ENCODE data around the gene THTPA. TPM values are rescaled to one million over a fixed set of nuclear protein-coding genes. Genes with fewer than 3 reads are reported as not detected.

THTPA gene
- total and polyA plus RNA-seq, 2 of the 13 experiments (the other 11 are each of a cell fraction or from before 2014, with no cell fraction given): 7.4 to 8.7 TPM

DNA sequence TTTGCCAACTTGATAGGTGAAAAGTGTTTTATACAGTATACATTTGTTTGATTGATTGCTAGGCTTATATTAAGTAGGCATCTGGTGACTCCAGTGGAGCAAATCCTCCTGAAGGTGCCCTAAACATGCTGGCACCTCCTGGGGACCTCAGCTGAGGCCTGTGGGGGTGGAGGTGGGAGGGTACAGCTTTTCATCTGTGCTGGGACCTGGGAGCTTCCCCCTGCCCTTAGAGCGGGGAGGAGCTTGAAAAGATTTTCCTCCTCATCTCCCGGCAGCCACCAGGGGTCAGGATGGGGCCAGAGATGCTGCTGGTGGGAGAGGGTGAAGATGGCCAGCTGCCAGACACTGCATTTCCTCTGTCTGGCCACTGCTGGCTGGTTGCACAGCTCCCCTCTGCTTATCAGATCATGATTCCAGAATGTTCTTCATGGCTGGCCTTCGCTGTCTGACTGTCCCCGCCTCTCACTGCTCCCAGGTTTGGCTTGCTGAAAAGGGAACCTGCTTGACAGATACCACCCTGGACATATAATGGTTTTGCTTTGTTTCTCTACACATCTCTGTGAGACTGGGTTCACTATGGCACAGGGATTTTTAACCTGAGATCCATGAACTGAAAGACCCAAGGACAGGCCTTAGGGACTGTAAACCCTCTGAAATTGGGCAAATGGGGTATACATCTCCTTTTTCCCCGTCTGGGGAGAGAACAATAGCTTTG, 33.0 kb downstream of the THTPA start:
- ChIA-PET CTCF (ENCODE audit: low intra/inter-chr PET ratio, low total read pairs) (interaction anchor here (0.9 to 5.9 kb wide), 15 partner anchors 14 to 425 kb away, joined by 3 to 207 read pairs (median 7); partner anchors contain the start of genes DHRS2 and DHRS4), POLR2A (interaction anchor here (0.9 to 7.8 kb wide), 26 partner anchors 9 to 525 kb away, joined by 3 to 787 read pairs (median 5); partner anchors contain the start of genes DHRS2 and PCK2)
- intact Hi-C loops (cut with micrococcal nuclease; ENCODE audit: unreplicated experiment): loop anchor here (1.0 to 10.0 kb wide), 8 partner anchors 21 to 846 kb away; no protein-coding TSS in a partner anchor
- Histone ChIP-seq H2AFZ (ENCODE audit: low read length) (peak overlapping the region; percentile 38), H3K27me3 (ENCODE audit: control insufficient read depth in 1 of 2, insufficient read depth in 2 of 2, low read length in 2 of 2) (no peaks in the 10 kb centered on the region), H3K4me2 (ENCODE audit: low read depth, low read length) (peak overlapping the region; percentile 48), H3K36me3 (replicated peaks in 1 of 2; ENCODE audit: control insufficient read depth in 1 of 2, insufficient read depth in 2 of 2, low read length in 2 of 2) (no peaks in the 10 kb centered on the region), H3K9me3 (ENCODE audit: low read length) (no peaks in the 10 kb centered on the region), H4K20me1 (ENCODE audit: insufficient read depth, low read length) (no peaks in the 10 kb centered on the region), H3K79me2 (ENCODE audit: insufficient read depth, low read length) (no peaks in the 10 kb centered on the region), H3K9ac (ENCODE audit: insufficient read depth, low read depth, low read length) (peak overlapping the region; percentile 18), H3K4me1 (ENCODE audit: insufficient read depth, low read length) (peaks cover 24% of the 10 kb centered on the region), H3K27ac (ENCODE audit: extremely low read length, insufficient read depth, low read length) (no peak overlapping the region), H3K4me3 (replicated peaks in 1 of 3; ENCODE audit: insufficient read depth in 1 of 3, low read depth in 2 of 3, low read length in 3 of 3) (peak overlapping the region in 1 of 3 experiments; percentile 9; a peak in 2 of 6 replicates)
- in situ Hi-C loops (cut with HindIII; ENCODE audit: extremely low pct_ligation_motif_present, low pct_unique_long_range_greater_than_20kb): loop anchor here (5.0 kb wide), 2 partner anchors 43 to 323 kb away; no protein-coding TSS in a partner anchor
- FAIRE-seq (peak; percentile 80), ATAC-seq (peak; percentile 98), DNase-seq (ENCODE audit: low spot score) (peak; percentile 98)
- WGBS (ENCODE audit: low lambda C conversion rate): 3% methylated on average over 5 of the region's 5 CpGs
- no TSS peak for BruUV-seq (replicated peaks)
- TF ChIP-seq, protein P1, sequence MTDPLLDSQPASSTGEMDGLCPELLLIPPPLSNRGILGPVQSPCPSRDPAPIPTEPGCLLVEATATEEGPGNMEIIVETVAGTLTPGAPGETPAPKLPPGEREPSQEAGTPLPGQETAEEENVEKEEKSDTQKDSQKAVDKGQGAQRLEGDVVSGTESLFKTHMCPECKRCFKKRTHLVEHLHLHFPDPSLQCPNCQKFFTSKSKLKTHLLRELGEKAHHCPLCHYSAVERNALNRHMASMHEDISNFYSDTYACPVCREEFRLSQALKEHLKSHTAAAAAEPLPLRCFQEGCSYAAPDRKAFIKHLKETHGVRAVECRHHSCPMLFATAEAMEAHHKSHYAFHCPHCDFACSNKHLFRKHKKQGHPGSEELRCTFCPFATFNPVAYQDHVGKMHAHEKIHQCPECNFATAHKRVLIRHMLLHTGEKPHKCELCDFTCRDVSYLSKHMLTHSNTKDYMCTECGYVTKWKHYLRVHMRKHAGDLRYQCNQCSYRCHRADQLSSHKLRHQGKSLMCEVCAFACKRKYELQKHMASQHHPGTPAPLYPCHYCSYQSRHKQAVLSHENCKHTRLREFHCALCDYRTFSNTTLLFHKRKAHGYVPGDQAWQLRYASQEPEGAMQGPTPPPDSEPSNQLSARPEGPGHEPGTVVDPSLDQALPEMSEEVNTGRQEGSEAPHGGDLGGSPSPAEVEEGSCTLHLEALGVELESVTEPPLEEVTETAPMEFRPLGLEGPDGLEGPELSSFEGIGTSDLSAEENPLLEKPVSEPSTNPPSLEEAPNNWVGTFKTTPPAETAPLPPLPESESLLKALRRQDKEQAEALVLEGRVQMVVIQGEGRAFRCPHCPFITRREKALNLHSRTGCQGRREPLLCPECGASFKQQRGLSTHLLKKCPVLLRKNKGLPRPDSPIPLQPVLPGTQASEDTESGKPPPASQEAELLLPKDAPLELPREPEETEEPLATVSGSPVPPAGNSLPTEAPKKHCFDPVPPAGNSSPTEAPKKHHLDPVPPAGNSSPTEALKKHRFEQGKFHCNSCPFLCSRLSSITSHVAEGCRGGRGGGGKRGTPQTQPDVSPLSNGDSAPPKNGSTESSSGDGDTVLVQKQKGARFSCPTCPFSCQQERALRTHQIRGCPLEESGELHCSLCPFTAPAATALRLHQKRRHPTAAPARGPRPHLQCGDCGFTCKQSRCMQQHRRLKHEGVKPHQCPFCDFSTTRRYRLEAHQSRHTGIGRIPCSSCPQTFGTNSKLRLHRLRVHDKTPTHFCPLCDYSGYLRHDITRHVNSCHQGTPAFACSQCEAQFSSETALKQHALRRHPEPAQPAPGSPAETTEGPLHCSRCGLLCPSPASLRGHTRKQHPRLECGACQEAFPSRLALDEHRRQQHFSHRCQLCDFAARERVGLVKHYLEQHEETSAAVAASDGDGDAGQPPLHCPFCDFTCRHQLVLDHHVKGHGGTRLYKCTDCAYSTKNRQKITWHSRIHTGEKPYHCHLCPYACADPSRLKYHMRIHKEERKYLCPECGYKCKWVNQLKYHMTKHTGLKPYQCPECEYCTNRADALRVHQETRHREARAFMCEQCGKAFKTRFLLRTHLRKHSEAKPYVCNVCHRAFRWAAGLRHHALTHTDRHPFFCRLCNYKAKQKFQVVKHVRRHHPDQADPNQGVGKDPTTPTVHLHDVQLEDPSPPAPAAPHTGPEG (CRISPR knock-in tag; IDR thresholded peaks at IDR 0.05): peak; percentile 96
- no peak; the same call in 1 of the 2 replicates for TF ChIP-seq ZNF720 (CRISPR knock-in tag; IDR thresholded peaks at IDR 0.05)
- no peak for TF ChIP-seq ZNF17 (CRISPR knock-in tag; IDR thresholded peaks at IDR 0.05)
- TF ChIP-seq TBL1XR1 (IDR thresholded peaks at IDR 0.05; ENCODE audit: borderline replicate concordance, low read length, partially characterized antibody): peak; percentile 79
- TF ChIP-seq ZFYVE20 (CRISPR knock-in tag; IDR thresholded peaks at IDR 0.05; ENCODE audit: borderline replicate concordance, low read depth): no peak
- TF ChIP-seq, protein P2, sequence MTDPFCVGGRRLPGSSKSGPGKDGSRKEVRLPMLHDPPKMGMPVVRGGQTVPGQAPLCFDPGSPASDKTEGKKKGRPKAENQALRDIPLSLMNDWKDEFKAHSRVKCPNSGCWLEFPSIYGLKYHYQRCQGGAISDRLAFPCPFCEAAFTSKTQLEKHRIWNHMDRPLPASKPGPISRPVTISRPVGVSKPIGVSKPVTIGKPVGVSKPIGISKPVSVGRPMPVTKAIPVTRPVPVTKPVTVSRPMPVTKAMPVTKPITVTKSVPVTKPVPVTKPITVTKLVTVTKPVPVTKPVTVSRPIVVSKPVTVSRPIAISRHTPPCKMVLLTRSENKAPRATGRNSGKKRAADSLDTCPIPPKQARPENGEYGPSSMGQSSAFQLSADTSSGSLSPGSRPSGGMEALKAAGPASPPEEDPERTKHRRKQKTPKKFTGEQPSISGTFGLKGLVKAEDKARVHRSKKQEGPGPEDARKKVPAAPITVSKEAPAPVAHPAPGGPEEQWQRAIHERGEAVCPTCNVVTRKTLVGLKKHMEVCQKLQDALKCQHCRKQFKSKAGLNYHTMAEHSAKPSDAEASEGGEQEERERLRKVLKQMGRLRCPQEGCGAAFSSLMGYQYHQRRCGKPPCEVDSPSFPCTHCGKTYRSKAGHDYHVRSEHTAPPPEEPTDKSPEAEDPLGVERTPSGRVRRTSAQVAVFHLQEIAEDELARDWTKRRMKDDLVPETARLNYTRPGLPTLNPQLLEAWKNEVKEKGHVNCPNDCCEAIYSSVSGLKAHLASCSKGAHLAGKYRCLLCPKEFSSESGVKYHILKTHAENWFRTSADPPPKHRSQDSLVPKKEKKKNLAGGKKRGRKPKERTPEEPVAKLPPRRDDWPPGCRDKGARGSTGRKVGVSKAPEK (CRISPR knock-in tag; IDR thresholded peaks at IDR 0.05; ENCODE audit: borderline replicate concordance): peak; percentile 80; the same call in 1 of the 2 replicates
- TF ChIP-seq, protein P3, sequence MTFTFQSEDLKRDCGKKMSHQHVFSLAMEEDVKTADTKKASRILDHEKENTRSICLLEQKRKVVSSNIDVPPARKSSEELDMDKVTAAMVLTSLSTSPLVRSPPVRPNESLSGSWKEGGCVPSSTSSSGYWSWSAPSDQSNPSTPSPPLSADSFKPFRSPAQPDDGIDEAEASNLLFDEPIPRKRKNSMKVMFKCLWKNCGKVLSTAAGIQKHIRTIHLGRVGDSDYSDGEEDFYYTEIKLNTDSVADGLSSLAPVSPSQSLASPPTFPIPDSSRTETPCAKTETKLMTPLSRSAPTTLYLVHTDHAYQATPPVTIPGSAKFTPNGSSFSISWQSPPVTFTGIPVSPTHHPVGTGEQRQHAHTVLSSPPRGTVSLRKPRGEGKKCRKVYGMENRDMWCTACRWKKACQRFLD (CRISPR knock-in tag; IDR thresholded peaks at IDR 0.05; ENCODE audit: borderline replicate concordance): peak; percentile 93; the same call in 1 of the 2 replicates
- TF ChIP-seq, protein P4, sequence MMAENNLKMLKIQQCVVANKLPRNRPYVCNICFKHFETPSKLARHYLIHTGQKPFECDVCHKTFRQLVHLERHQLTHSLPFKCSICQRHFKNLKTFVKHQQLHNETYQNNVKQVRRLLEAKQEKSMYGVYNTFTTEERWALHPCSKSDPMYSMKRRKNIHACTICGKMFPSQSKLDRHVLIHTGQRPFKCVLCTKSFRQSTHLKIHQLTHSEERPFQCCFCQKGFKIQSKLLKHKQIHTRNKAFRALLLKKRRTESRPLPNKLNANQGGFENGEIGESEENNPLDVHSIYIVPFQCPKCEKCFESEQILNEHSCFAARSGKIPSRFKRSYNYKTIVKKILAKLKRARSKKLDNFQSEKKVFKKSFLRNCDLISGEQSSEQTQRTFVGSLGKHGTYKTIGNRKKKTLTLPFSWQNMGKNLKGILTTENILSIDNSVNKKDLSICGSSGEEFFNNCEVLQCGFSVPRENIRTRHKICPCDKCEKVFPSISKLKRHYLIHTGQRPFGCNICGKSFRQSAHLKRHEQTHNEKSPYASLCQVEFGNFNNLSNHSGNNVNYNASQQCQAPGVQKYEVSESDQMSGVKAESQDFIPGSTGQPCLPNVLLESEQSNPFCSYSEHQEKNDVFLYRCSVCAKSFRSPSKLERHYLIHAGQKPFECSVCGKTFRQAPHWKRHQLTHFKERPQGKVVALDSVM (CRISPR knock-in tag; IDR thresholded peaks at IDR 0.05): peak; percentile 47; the same call in 1 of the 2 replicates
- TF ChIP-seq ELF3 (CRISPR knock-in tag; IDR thresholded peaks at IDR 0.05): peak; percentile 98

Data from HepG2 (cell line).